Neural cell (in vitro differentiated cells): ENCODE measurements around the gene GPC3. TPM values are rescaled to one million over a fixed set of nuclear protein-coding genes. Genes with fewer than 3 reads are reported as not detected.

Experiments
- H2AFZ ChIP-seq: fragments of 200-600, 300-800 bp; sonication (generic), shearing (Covaris generic); 2 replicates; pipeline ENCODE4 v1.6.0; 2014; ENCODE audit warnings: low read depth, mild to moderate bottlenecking, antibody characterized with exemption, low read length, moderate library complexity
- H3F3A ChIP-seq: fragments of 200-600 bp; shearing (Covaris generic); 2 replicates; pipeline ENCODE4 v1.6.1; 2016; ENCODE audit warnings: mild to moderate bottlenecking, moderate library complexity, mixed read lengths, antibody characterized with exemption, low read length; ENCODE audit not compliant: insufficient read depth, poor library complexity, severe bottlenecking
- H3K27ac ChIP-seq: fragments of 200-600, 300-800 bp; sonication (generic), shearing (Covaris generic); 2 replicates; pipeline ENCODE4 v1.5.1; 2014; ENCODE audit warnings: mild to moderate bottlenecking, low read length, moderate library complexity
- H3K27me3 ChIP-seq: fragments of 300-800, 200-600 bp; sonication (generic), shearing (Covaris generic); 2 replicates; pipeline ENCODE4 v1.6.0; 2014; ENCODE audit warnings: mild to moderate bottlenecking, low read depth, low read length, moderate library complexity; ENCODE audit not compliant: insufficient read depth
- H3K36me3 ChIP-seq: fragments of 300-800, 200-600 bp; sonication (generic), shearing (Covaris generic); 2 replicates; pipeline ENCODE4 v1.5.1; 2014; ENCODE audit warnings: mild to moderate bottlenecking, antibody characterized with exemption, low read length, moderate library complexity; ENCODE audit not compliant: insufficient read depth
- H3K4me2 ChIP-seq: fragments of 300-800, 200-600 bp; sonication (generic), shearing (Covaris generic); 2 replicates; pipeline ENCODE4 v1.6.0; 2014; ENCODE audit warnings: mild to moderate bottlenecking, low read length
- H3K4me3 ChIP-seq: fragments of 300-800, 200-600 bp; sonication (generic), shearing (Covaris generic); 2 replicates; pipeline ENCODE4 v1.5.1; 2014; ENCODE audit warnings: mild to moderate bottlenecking, low read length, moderate library complexity
- H3K79me2 ChIP-seq: fragments of 200-600 bp; shearing (Covaris generic); replicated peaks from 2 replicates; pipeline ENCODE4 v1.6.0; 2014; ENCODE audit warnings: mild to moderate bottlenecking, low read length, moderate library complexity; ENCODE audit not compliant: insufficient read depth
- H3K9ac ChIP-seq: fragments of 300-800, 200-600 bp; sonication (generic), shearing (Covaris generic); 2 replicates; pipeline ENCODE4 v1.6.1; 2016; ENCODE audit warnings: mild to moderate bottlenecking, low read length, mixed read lengths
- H3K9me2 ChIP-seq: fragments of 200-600 bp; shearing (Covaris generic); 2 replicates; pipeline ENCODE4 v1.6.1; 2016; ENCODE audit warnings: mild to moderate bottlenecking, low read length, mixed read lengths; ENCODE audit not compliant: insufficient read depth
- H3K9me3 ChIP-seq: fragments of 200-600, 300-800 bp; sonication (generic), shearing (Covaris generic); 2 replicates; pipeline ENCODE4 v1.6.1; 2016; ENCODE audit warnings: mild to moderate bottlenecking, mixed run types, low read length, moderate library complexity, mixed read lengths
- H4K20me1 ChIP-seq: fragments of 200-600 bp; shearing (Covaris generic); 2 replicates; pipeline ENCODE4 v1.6.1; 2016; ENCODE audit warnings: mild to moderate bottlenecking, mixed run types; ENCODE audit not compliant: insufficient read depth
- CTCF ChIP-seq: fragments of 450-650 bp; IDR thresholded peaks from 2 replicates; pipeline ENCODE4 v1.5.1; 2014; ENCODE audit warnings: antibody characterized with exemption, mild to moderate bottlenecking, moderate library complexity; ENCODE audit not compliant: poor library complexity, severe bottlenecking
- EP300 ChIP-seq: fragments of 450-650 bp; conservative IDR thresholded peaks from 2 replicates; pipeline ENCODE4 v1.6.1; 2014; ENCODE audit warnings: antibody characterized with exemption, mild to moderate bottlenecking, moderate library complexity; ENCODE audit not compliant: poor library complexity, severe bottlenecking
- EZH2 ChIP-seq: fragments of 200-600, 300-800 bp; shearing (Covaris generic), sonication (generic); IDR thresholded peaks from 2 replicates; pipeline ENCODE4 v1.6.1; 2014; ENCODE audit warnings: antibody characterized with exemption, low read length, borderline replicate concordance, mild to moderate bottlenecking; ENCODE audit not compliant: insufficient read depth, poor library complexity, severe bottlenecking
- MXI1 ChIP-seq: fragments of 450-650 bp; conservative IDR thresholded peaks from 2 replicates; pipeline ENCODE4 v1.6.1; 2014; ENCODE audit warnings: antibody characterized with exemption, mild to moderate bottlenecking; ENCODE audit not compliant: poor library complexity, severe bottlenecking
- POLR2AphosphoS5 ChIP-seq: IDR thresholded peaks from 2 replicates; pipeline ENCODE4 v1.6.1; 2012
- RAD21 ChIP-seq: fragments of 450-650 bp; conservative IDR thresholded peaks from 2 replicates; pipeline ENCODE4 v1.6.1; 2014; ENCODE audit warnings: antibody characterized with exemption, mild to moderate bottlenecking, moderate library complexity
- REST ChIP-seq: IDR thresholded peaks from 2 replicates; pipeline ENCODE4 v1.6.1; 2012; ENCODE audit warnings: borderline replicate concordance
- SMC3 ChIP-seq: fragments of 450-650 bp; conservative IDR thresholded peaks from 2 replicates; pipeline ENCODE4 v1.6.1; 2014; ENCODE audit warnings: antibody characterized with exemption, mild to moderate bottlenecking, moderate library complexity; ENCODE audit not compliant: poor library complexity
- TAF1 ChIP-seq: IDR thresholded peaks from 2 replicates; pipeline ENCODE4 v1.6.1; 2012; ENCODE audit warnings: low read depth
- polyA plus RNA-seq: library from polyadenylated mRNA; depleted of rRNA; stranded (reverse); fragments of >200 nt; gene quantifications from 2 replicates; pipeline ENCODE4 v1.2.3, GENCODE V29; 2014

GPC3 gene
- polyA plus RNA-seq, 1 donor from 2014 or later = 2.1 TPM

GRCh38 chrX:133971586-133971985 lies 13.8 kb downstream of the GPC3 start:
- no peaks in the 10 kb centered on the region for H3K79me2 ChIP-seq
- no peaks in the 10 kb centered on the region for H4K20me1 ChIP-seq
- H3K36me3 ChIP-seq = no peaks in the 10 kb centered on the region
- no peak overlapping the region for H2AFZ ChIP-seq
- no peak overlapping the region for H3K9ac ChIP-seq
- no peaks in the 10 kb centered on the region for H3K9me3 ChIP-seq
- no peak for TF ChIP-seq EP300
- TF ChIP-seq EZH2 = no peak
- TF ChIP-seq SMC3 = no peak
- TF ChIP-seq CTCF = no peak
- TF ChIP-seq REST = no peak
- TF ChIP-seq MXI1 = no peak
- no peak for TF ChIP-seq TAF1
- no peak for TF ChIP-seq POLR2AphosphoS5
- TF ChIP-seq RAD21 = no peak
- H3K27me3 ChIP-seq = no peaks in the 10 kb centered on the region
- H3F3A ChIP-seq = no peaks in the 10 kb centered on the region
- no peak overlapping the region for H3K27ac ChIP-seq
- no peak overlapping the region for H3K4me3 ChIP-seq
- H3K4me2 ChIP-seq = no peak overlapping the region
- no peaks in the 10 kb centered on the region for H3K9me2 ChIP-seq

GRCh38 chrX:133970076-133970475 lies 15.3 kb downstream of the GPC3 start:
- no peaks in the 10 kb centered on the region for H3F3A ChIP-seq
- H3K4me3 ChIP-seq = no peak overlapping the region
- no peaks in the 10 kb centered on the region for H3K9me2 ChIP-seq
- no peak for TF ChIP-seq EZH2
- TF ChIP-seq MXI1 = no peak
- no peak for TF ChIP-seq POLR2AphosphoS5
- no peak for TF ChIP-seq EP300
- TF ChIP-seq TAF1 = no peak
- no peak for TF ChIP-seq CTCF
- TF ChIP-seq RAD21 = no peak
- H3K4me2 ChIP-seq = no peak overlapping the region
- H3K79me2 ChIP-seq = no peaks in the 10 kb centered on the region
- H4K20me1 ChIP-seq = no peaks in the 10 kb centered on the region
- no peak overlapping the region for H3K9ac ChIP-seq
- no peaks in the 10 kb centered on the region for H3K9me3 ChIP-seq
- H2AFZ ChIP-seq = no peak overlapping the region
- H3K36me3 ChIP-seq = no peaks in the 10 kb centered on the region
- H3K27ac ChIP-seq = no peak overlapping the region
- no peaks in the 10 kb centered on the region for H3K27me3 ChIP-seq
